ENCODE data around the gene SHROOM3. TPM values are rescaled to one million over a fixed set of nuclear protein-coding genes. Genes with fewer than 3 reads are reported as not detected.

SHROOM3 gene
- total and polyA plus RNA-seq, 2 experiments from 2014 or later: 11.3 to 73.5 TPM

- TF ChIP-seq ETS1 (IDR thresholded peaks at IDR 0.05) (no peak), ZNF114 (CRISPR knock-in tag; IDR thresholded peaks at IDR 0.05) (no peak), POLR2AphosphoS5 (IDR thresholded peaks at IDR 0.05; ENCODE audit: low read depth) (no peak), CREB1 (CRISPR knock-in tag; IDR thresholded peaks at IDR 0.05; ENCODE audit: low read depth) (no peak)
These were observed 333.0 kb downstream of the SHROOM3 start (continued) for GRCh38 chr4:76767983-76768382.

- Mint-ChIP-seq H3K27ac (peak overlapping the region; percentile 92), H3K9me3 (no peaks in the 10 kb centered on the region), H3K27me3 (ENCODE audit: insufficient read depth, low read depth, poor library complexity) (peaks cover 6% of the 10 kb centered on the region), H3K4me1 (peaks cover 11% of the 10 kb centered on the region), H3K4me3 (no peak overlapping the region), H3K36me3 (ENCODE audit: low read depth) (peaks cover 74% of the 10 kb centered on the region)
- H3K9me2 ChIP-seq (ENCODE audit: insufficient read depth): no peaks in the 10 kb centered on the region
- peak; percentile 41 for DNase-seq (ENCODE audit: low spot score)
- H4K20me1 ChIP-seq (replicated peaks; ENCODE audit: insufficient read depth): peaks cover 4% of the 10 kb centered on the region; the same call in 1 of the 2 replicates
- no peak overlapping the region for H3K4me3 ChIP-seq
- no peaks in the 10 kb centered on the region for H3F3A ChIP-seq (replicated peaks; ENCODE audit: low read depth)
- peaks cover 36% of the 10 kb centered on the region; the same call in 1 of the 2 replicates for H3K36me3 ChIP-seq (ENCODE audit: insufficient read depth)
- H2AFZ ChIP-seq: no peak overlapping the region
- H3K27me3 ChIP-seq (ENCODE audit: insufficient read depth): no peaks in the 10 kb centered on the region
- H3K79me2 ChIP-seq (replicated peaks; ENCODE audit: insufficient read depth): no peaks in the 10 kb centered on the region; the same call in 1 of the 2 replicates
- TF ChIP-seq REST (IDR thresholded peaks at IDR 0.05; ENCODE audit: unreplicated experiment): no peak
- TF ChIP-seq CREB1 (CRISPR knock-in tag; IDR thresholded peaks at IDR 0.05; ENCODE audit: low read depth): no peak
- TF ChIP-seq POLR2AphosphoS5 (IDR thresholded peaks at IDR 0.05; ENCODE audit: low read depth): no peak
- TF ChIP-seq ZNF114 (CRISPR knock-in tag; IDR thresholded peaks at IDR 0.05): no peak
- TF ChIP-seq EZH2phosphoT487 (IDR thresholded peaks at IDR 0.05; ENCODE audit: unreplicated experiment): no peak
- no peak for TF ChIP-seq STAT1 (IDR thresholded peaks at IDR 0.05; ENCODE audit: unreplicated experiment)
- ATAC-seq: no peak
- no peak overlapping the region for H3K4me2 ChIP-seq
- no peaks in the 10 kb centered on the region for H3K4me1 ChIP-seq (ENCODE audit: insufficient read depth)
- H3K27ac ChIP-seq (ENCODE audit: low read depth): peak overlapping the region; percentile 0; the same call in 1 of the 2 replicates
These were observed 337.6 kb downstream of the SHROOM3 start for GRCh38 chr4:76772498-76773106.

- peaks cover 36% of the 10 kb centered on the region; the same call in 1 of the 2 replicates for H3K36me3 ChIP-seq (ENCODE audit: insufficient read depth)
- Mint-ChIP-seq H3K36me3 (ENCODE audit: low read depth) (peaks cover 75% of the 10 kb centered on the region), H3K4me1 (peaks cover 5% of the 10 kb centered on the region), H3K27me3 (ENCODE audit: insufficient read depth, low read depth, poor library complexity) (peaks cover 6% of the 10 kb centered on the region), H3K27ac (no peak overlapping the region), H3K9me3 (no peaks in the 10 kb centered on the region), H3K4me3 (no peak overlapping the region)
- H3K9me2 ChIP-seq (ENCODE audit: insufficient read depth): no peaks in the 10 kb centered on the region
- no peak overlapping the region for H3K4me2 ChIP-seq
- H4K20me1 ChIP-seq (replicated peaks; ENCODE audit: insufficient read depth): peaks cover 6% of the 10 kb centered on the region; the same call in 1 of the 2 replicates
- H3F3A ChIP-seq (replicated peaks; ENCODE audit: low read depth): no peaks in the 10 kb centered on the region
- ATAC-seq (no peak), DNase-seq (ENCODE audit: low spot score) (no peak)
- no peaks in the 10 kb centered on the region for H3K4me1 ChIP-seq (ENCODE audit: insufficient read depth)
- H3K4me3 ChIP-seq: no peak overlapping the region
- no peak overlapping the region for H2AFZ ChIP-seq
- H3K27ac ChIP-seq (ENCODE audit: low read depth): no peak overlapping the region; the same call in 1 of the 2 replicates
- H3K27me3 ChIP-seq (ENCODE audit: insufficient read depth): no peaks in the 10 kb centered on the region
- H3K79me2 ChIP-seq (replicated peaks; ENCODE audit: insufficient read depth): no peaks in the 10 kb centered on the region; the same call in 1 of the 2 replicates
- no peak for TF ChIP-seq ZNF331 (CRISPR knock-in tag; IDR thresholded peaks at IDR 0.05; ENCODE audit: low read depth)
- no peak for TF ChIP-seq EZH2 (IDR thresholded peaks at IDR 0.05; ENCODE audit: low read depth, unreplicated experiment)
These were observed 338.7 kb downstream of the SHROOM3 start for GRCh38 chr4:76773766-76774165.

Data from GM23338 (cell line).